ENCODE data around the gene RTN4R.

DNA sequence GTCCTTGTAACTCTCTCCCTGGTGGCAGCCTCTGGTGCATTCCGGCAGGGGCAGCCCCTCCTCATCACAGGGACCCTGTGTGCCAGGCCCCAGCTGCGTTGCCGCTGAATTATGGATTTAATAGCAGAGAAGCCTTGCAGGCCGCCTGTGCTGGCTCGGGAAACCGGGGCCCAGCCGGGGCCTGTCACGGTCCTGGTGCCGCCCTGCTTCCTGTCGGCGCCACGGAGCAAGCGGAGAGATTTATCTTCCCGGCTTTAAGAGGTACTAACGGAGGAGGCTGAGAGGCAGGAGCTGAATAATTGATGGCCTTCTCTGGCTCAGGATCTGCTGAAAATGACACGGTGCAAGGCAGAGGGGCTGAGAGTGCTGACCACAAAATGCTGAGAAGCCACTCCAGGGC, 63.3 kb downstream of the RTN4R start:
- TF ChIP-seq, protein P1, sequence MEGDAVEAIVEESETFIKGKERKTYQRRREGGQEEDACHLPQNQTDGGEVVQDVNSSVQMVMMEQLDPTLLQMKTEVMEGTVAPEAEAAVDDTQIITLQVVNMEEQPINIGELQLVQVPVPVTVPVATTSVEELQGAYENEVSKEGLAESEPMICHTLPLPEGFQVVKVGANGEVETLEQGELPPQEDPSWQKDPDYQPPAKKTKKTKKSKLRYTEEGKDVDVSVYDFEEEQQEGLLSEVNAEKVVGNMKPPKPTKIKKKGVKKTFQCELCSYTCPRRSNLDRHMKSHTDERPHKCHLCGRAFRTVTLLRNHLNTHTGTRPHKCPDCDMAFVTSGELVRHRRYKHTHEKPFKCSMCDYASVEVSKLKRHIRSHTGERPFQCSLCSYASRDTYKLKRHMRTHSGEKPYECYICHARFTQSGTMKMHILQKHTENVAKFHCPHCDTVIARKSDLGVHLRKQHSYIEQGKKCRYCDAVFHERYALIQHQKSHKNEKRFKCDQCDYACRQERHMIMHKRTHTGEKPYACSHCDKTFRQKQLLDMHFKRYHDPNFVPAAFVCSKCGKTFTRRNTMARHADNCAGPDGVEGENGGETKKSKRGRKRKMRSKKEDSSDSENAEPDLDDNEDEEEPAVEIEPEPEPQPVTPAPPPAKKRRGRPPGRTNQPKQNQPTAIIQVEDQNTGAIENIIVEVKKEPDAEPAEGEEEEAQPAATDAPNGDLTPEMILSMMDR (IDR thresholded peaks at IDR 0.05), result no peak
- no peak for TF ChIP-seq POLR2A (IDR thresholded peaks at IDR 0.05)
